Measurements from ENCODE around the gene SLC19A1.

DNA sequence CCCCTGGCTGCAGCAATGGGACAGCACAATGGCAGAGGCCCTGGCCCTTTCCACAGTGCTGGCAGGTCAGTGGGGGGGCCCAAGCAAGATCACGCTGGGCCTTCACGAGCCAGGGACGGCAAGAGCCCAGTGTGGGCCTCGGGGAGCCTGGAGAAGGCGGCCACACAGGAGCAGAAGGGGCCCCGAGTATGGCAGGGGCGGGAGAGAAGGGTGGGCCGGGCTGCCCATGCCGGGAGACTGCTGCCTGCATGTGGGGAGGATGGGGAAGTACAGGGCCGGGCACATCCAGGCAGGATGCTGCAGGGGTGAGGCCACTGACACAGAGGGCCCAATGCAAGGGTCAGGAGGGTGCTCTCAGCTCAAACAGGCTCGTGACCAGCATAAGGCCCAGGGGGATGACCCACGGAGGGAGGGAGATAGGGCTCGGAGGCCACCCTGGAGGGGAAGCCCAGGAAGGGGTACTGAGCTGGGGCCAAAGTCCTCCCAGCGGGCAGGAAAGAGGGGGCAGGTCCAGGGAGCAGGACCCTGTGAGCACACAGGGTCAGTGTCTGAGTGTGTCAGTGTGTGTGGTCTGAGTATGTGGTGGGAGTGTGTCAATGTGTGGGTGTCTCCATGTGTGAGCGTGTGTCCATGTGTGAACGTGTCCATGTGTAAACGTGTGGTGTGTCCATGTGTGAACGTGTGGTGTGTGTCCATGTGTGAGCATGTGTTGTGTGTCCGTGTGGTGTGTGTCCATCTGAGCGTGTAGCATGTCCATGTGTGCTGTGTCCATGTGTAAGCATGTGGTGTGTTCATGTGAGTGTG lies 13.1 kb downstream of the SLC19A1 start:
- TF ChIP-seq MEF2A (IDR thresholded peaks at IDR 0.05; ENCODE audit: borderline replicate concordance, low read depth) (no peak), YY1 (IDR thresholded peaks at IDR 0.05; ENCODE audit: low read depth) (no peak), RFX5 (IDR thresholded peaks at IDR 0.05; ENCODE audit: low read length) (no peak)
- TF ChIP-seq, protein P1, sequence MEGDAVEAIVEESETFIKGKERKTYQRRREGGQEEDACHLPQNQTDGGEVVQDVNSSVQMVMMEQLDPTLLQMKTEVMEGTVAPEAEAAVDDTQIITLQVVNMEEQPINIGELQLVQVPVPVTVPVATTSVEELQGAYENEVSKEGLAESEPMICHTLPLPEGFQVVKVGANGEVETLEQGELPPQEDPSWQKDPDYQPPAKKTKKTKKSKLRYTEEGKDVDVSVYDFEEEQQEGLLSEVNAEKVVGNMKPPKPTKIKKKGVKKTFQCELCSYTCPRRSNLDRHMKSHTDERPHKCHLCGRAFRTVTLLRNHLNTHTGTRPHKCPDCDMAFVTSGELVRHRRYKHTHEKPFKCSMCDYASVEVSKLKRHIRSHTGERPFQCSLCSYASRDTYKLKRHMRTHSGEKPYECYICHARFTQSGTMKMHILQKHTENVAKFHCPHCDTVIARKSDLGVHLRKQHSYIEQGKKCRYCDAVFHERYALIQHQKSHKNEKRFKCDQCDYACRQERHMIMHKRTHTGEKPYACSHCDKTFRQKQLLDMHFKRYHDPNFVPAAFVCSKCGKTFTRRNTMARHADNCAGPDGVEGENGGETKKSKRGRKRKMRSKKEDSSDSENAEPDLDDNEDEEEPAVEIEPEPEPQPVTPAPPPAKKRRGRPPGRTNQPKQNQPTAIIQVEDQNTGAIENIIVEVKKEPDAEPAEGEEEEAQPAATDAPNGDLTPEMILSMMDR (IDR thresholded peaks at IDR 0.05), result no peak

Measured in SK-N-SH (cell line).